Fibroblast of mammary gland (primary cell): Measurements from ENCODE around the gene PCDHGC4.

Source experiments
- DNase-seq: peaks from one replicate; pipeline ENCODE4 v3.0.0-alpha.2; 2010; ENCODE audit warnings: low read depth
- H3K4me3 ChIP-seq: 2 replicates; pipeline ENCODE4 v1.5.1; 2011; ENCODE audit warnings: low read depth, mild to moderate bottlenecking, low read length, moderate library complexity; ENCODE audit not compliant: control insufficient read depth
- TF ChIP-seq, protein P1 (sequence below): conservative IDR thresholded peaks from 2 replicates; pipeline ENCODE4 v1.5.1; 2011; ENCODE audit warnings: low read depth, low read length, inconsistent platforms; ENCODE audit not compliant: control insufficient read depth, insufficient read depth

The PCDHGC4 gene

DNA sequence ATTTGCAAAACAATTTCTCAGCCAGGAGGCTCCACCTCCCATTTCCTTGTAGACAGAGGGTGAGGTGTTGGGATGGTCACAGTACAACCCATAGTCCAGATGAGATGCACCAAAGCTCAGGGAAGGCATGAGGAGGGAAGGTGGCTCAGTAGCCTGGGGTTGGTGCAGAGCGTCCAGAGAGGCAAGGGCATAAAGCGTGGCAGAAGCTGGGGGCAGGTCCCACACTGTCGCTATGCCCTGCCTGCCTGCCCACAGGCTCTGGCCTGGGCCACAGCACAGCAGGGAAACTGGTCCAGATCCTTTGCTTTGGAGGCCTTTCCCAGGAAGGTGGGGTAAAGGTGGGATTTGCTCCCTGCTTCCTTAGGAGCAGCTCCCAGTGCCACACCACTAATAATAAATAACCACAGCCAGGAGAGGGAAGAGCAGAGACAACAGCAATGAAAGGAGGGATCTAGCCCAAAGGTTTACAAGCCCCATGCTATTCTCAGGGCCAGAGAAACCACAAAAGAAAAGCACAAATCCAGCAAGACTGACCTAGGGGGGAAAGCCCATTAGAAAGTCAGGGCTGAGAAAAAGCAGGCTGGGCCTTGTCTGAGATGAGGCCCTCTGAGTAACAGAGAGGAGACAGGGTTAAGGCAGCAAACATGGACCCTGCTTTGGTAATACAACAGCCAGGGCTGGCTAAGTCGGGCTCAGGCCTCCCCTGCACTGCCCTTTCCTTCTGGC lies 31.3 kb downstream of the PCDHGC4 start:
- H3K4me3 ChIP-seq = no peak overlapping the region
- DNase-seq = no peak
- TF ChIP-seq, protein P1, sequence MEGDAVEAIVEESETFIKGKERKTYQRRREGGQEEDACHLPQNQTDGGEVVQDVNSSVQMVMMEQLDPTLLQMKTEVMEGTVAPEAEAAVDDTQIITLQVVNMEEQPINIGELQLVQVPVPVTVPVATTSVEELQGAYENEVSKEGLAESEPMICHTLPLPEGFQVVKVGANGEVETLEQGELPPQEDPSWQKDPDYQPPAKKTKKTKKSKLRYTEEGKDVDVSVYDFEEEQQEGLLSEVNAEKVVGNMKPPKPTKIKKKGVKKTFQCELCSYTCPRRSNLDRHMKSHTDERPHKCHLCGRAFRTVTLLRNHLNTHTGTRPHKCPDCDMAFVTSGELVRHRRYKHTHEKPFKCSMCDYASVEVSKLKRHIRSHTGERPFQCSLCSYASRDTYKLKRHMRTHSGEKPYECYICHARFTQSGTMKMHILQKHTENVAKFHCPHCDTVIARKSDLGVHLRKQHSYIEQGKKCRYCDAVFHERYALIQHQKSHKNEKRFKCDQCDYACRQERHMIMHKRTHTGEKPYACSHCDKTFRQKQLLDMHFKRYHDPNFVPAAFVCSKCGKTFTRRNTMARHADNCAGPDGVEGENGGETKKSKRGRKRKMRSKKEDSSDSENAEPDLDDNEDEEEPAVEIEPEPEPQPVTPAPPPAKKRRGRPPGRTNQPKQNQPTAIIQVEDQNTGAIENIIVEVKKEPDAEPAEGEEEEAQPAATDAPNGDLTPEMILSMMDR = no peak

GRCh38 chr5:141516672-141517025 lies 31.8 kb downstream of the PCDHGC4 start:
- TF ChIP-seq, protein P1 = no peak
- peak; percentile 27 for DNase-seq
- no peak overlapping the region for H3K4me3 ChIP-seq

DNA sequence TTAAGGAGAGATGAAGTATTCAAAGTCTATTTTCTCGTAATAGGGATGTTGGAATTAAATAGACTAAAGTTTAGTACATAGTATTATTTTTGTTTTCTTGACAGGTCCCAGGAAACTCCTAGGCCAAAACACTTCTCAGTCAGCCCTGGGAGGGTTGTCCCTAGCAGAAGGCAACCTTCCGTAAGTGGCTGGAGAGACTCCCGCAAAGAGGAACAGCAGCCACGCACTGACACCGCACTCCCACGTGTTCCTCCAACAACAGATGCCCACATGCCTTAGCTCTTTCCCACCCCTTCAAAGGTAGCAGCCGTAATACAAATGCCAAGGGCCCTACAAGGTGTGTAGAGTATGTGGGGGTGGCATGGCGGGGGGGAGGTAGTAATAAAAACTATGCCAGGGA lies 32.5 kb downstream of the PCDHGC4 start:
- DNase-seq = no peak
- TF ChIP-seq, protein P1 = no peak
- no peak overlapping the region for H3K4me3 ChIP-seq

DNA sequence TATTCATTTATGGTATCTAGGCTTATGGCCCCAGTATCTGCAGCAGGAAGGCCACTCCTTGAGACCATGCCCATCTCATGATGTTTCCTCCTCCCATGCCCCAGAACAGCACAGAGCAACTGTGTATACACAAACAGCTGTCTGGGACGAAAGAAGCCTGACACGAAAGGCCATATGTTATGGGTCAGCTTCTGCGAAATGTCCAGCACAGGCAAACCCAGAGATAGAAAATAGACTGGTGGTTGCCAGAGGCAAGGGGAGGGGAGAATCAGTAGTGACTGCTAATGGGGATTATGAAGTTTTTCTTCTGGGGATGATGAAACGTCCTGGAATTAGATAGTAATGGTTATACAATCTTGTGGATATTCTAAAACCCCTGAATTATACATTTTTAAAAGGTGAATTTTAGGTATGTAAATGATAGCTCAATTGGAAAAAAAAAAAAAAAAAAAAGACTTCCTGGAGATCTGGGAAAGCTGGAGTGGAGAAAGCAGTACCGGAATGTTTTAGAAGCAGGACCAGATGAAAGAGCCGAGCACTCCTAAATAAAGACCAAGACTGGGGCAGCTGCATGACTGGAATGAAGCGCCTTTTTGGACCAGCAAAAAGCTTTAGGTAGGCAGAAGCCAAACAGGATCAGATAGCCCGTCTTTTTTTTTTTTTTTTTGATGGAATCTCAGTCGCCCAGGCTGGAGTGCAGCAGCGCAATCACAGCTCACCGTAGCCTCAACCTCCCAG lies 33.2 kb downstream of the PCDHGC4 start:
- no peak for DNase-seq
- TF ChIP-seq, protein P1 = no peak
- H3K4me3 ChIP-seq = no peak overlapping the region

- DNase-seq = peak; percentile 35
- no peak overlapping the region for H3K4me3 ChIP-seq
- TF ChIP-seq, protein P1 = no peak
Measured at GRCh38 chr5:141518618-141519015, 33.8 kb downstream of the PCDHGC4 start.

- DNase-seq = peak; percentile 13
- TF ChIP-seq, protein P1 = no peak
- H3K4me3 ChIP-seq = no peak overlapping the region
Measured at GRCh38 chr5:141519605-141520565, 35.1 kb downstream of the PCDHGC4 start.
